HEK293 (cell line): Measurements from ENCODE around the gene NANOS3.
A peak's percentile ranks its signal among the peaks of the same experiment; 100 is the strongest.

Experiments used
- CTCF ChIA-PET: fragments of 350-600 bp; formaldehyde crosslinking; extraction: SDS; loops from one replicate; lab custom pipeline; 2021; ENCODE audit warnings: antibody characterized with exemption; lab: Yijun Ruan, JAX
- POLR2A ChIA-PET: fragments of 300-600 bp; formaldehyde crosslinking; extraction: SDS; loops from one replicate; lab custom pipeline; 2020; ENCODE audit warnings: antibody characterized with exemption, inconsistent platforms; lab: Yijun Ruan, JAX
- H3K27ac ChIP-seq: fragments of 200-500 bp; sonication (Bioruptor generic); 2 replicates; pipeline ENCODE4 v1.5.1; 2014; ENCODE audit warnings: low read depth, low read length, control low read depth, inconsistent platforms; ENCODE audit errors: extremely low read depth
- H3K36me3 ChIP-seq, 2 experiments: fragments of 200-500 bp in 1 of 2; sonication (Bioruptor generic) in 1 of 2; 1 replicate in 1 of 2; 2 replicates in 1 of 2; pipeline ENCODE4 v1.5.1; 2014 to 2017; ENCODE audit warnings: inconsistent platforms in 2 of 2, low read length in 2 of 2; ENCODE audit not compliant: control insufficient read depth in 2 of 2, insufficient read depth in 1 of 2
- H3K4me1 ChIP-seq: fragments of 200-500 bp; sonication (Bioruptor generic); 2 replicates; pipeline ENCODE4 v1.5.1; 2014; ENCODE audit warnings: mild to moderate bottlenecking, low read length, inconsistent platforms; ENCODE audit not compliant: control insufficient read depth, insufficient read depth
- H3K4me3 ChIP-seq: 2 replicates; pipeline ENCODE4 v1.5.1; 2011; ENCODE audit warnings: low read depth, mild to moderate bottlenecking, control low read depth, low read length, moderate library complexity
- H3K9me3 ChIP-seq: fragments of 200-500 bp; sonication (Bioruptor generic); 2 replicates; pipeline ENCODE4 v1.5.1; 2014; ENCODE audit warnings: low read depth, low read length, inconsistent platforms; ENCODE audit not compliant: control insufficient read depth, insufficient read depth
- BCL6B ChIP-seq: fragments of 450-650 bp; formaldehyde crosslinking; IDR thresholded peaks from 2 replicates; pipeline ENCODE4 v1.5.1; 2017; ENCODE audit warnings: missing biosample characterization, missing genetic modification characterization
- EGR2 ChIP-seq: fragments of 450-650 bp; formaldehyde crosslinking; IDR thresholded peaks from 2 replicates; pipeline ENCODE4 v1.5.1; 2016; ENCODE audit warnings: low read depth, missing biosample characterization, missing genetic modification characterization
- GLI2 ChIP-seq: fragments of 450-650 bp; formaldehyde crosslinking; IDR thresholded peaks from 2 replicates; pipeline ENCODE4; 2017; ENCODE audit warnings: missing biosample characterization, missing genetic modification characterization, low read depth, borderline replicate concordance
- MEIS1 ChIP-seq: sonication (generic); formaldehyde crosslinking; IDR thresholded peaks from 2 replicates; pipeline ENCODE4 v1.8.1; 2022; ENCODE audit warnings: missing genetic modification reagents, mild to moderate bottlenecking, borderline replicate concordance
- SP2 ChIP-seq: fragments of 450-650 bp; formaldehyde crosslinking; IDR thresholded peaks from 2 replicates; pipeline ENCODE4 v1.5.1; 2016; ENCODE audit warnings: missing biosample characterization, missing genetic modification characterization
- TCF7L2 ChIP-seq: IDR thresholded peaks from 2 replicates; pipeline ENCODE4 v1.6.1; 2011; ENCODE audit warnings: low read depth, mild to moderate bottlenecking, inconsistent platforms, low read length, moderate library complexity, borderline replicate concordance
- ZFP37 ChIP-seq: fragments of 450-650 bp; formaldehyde crosslinking; IDR thresholded peaks from 2 replicates; pipeline ENCODE4 v1.5.1; 2016; ENCODE audit warnings: missing biosample characterization, missing genetic modification characterization
- ZFP41 ChIP-seq: fragments of 450-650 bp; formaldehyde crosslinking; IDR thresholded peaks from 2 replicates; pipeline ENCODE4 v1.5.1; 2016; ENCODE audit warnings: missing biosample characterization, missing genetic modification characterization, borderline replicate concordance
- ZFP69B ChIP-seq: fragments of 450-650 bp; formaldehyde crosslinking; IDR thresholded peaks from 2 replicates; pipeline ENCODE4 v1.5.1; 2016; ENCODE audit warnings: missing biosample characterization, missing genetic modification characterization
- ZNF10 ChIP-seq: fragments of 450-650 bp; formaldehyde crosslinking; IDR thresholded peaks from 2 replicates; pipeline ENCODE4 v1.5.1; 2017; ENCODE audit warnings: missing biosample characterization, missing genetic modification characterization
- ZNF112 ChIP-seq: fragments of 450-650 bp; formaldehyde crosslinking; IDR thresholded peaks from 2 replicates; pipeline ENCODE4 v1.5.0; 2017; ENCODE audit warnings: missing biosample characterization, missing genetic modification characterization
- ZNF211 ChIP-seq: fragments of 450-650 bp; formaldehyde crosslinking; IDR thresholded peaks from 2 replicates; pipeline ENCODE4 v1.5.1; 2016; ENCODE audit warnings: low read depth, missing biosample characterization, missing genetic modification characterization
- ZNF311 ChIP-seq: fragments of 450-650 bp; formaldehyde crosslinking; IDR thresholded peaks from 2 replicates; pipeline ENCODE4 v1.5.1; 2017; ENCODE audit warnings: missing biosample characterization, missing genetic modification characterization, borderline replicate concordance
- ZNF341 ChIP-seq: fragments of 450-650 bp; formaldehyde crosslinking; IDR thresholded peaks from 2 replicates; pipeline ENCODE4; 2016; ENCODE audit warnings: low read depth, missing biosample characterization, missing genetic modification characterization
- ZNF433 ChIP-seq: fragments of 450-650 bp; formaldehyde crosslinking; IDR thresholded peaks from 2 replicates; pipeline ENCODE4 v1.5.1; 2016; ENCODE audit warnings: missing biosample characterization, missing genetic modification characterization, low read depth
- ZNF529 ChIP-seq: fragments of 450-650 bp; formaldehyde crosslinking; IDR thresholded peaks from 2 replicates; pipeline ENCODE4 v1.5.1; 2017; ENCODE audit warnings: missing genetic modification characterization, missing biosample characterization; ENCODE audit not compliant: insufficient replicate concordance
- ZNF555 ChIP-seq: fragments of 450-650 bp; formaldehyde crosslinking; conservative IDR thresholded peaks from 2 replicates; pipeline ENCODE4 v1.5.1; 2017; ENCODE audit warnings: missing biosample characterization, mild to moderate bottlenecking, missing genetic modification characterization, inconsistent platforms
- ZNF704 ChIP-seq: fragments of 450-650 bp; formaldehyde crosslinking; IDR thresholded peaks from 2 replicates; pipeline ENCODE4 v1.5.1; 2016; ENCODE audit warnings: missing biosample characterization, missing genetic modification characterization
- ZNF768 ChIP-seq: fragments of 450-650 bp; formaldehyde crosslinking; IDR thresholded peaks from 2 replicates; pipeline ENCODE4 v1.5.1; 2018; ENCODE audit warnings: missing biosample characterization, mild to moderate bottlenecking, missing genetic modification characterization
- ZNF785 ChIP-seq: fragments of 450-650 bp; formaldehyde crosslinking; IDR thresholded peaks from 2 replicates; pipeline ENCODE4 v1.5.1; 2016; ENCODE audit warnings: missing biosample characterization, missing genetic modification characterization
- ZXDB ChIP-seq: fragments of 450-650 bp; formaldehyde crosslinking; IDR thresholded peaks from 2 replicates; pipeline ENCODE4 v1.5.1; 2016; ENCODE audit warnings: missing biosample characterization, missing genetic modification characterization
- TF ChIP-seq, protein P1 (sequence below): fragments of 450-650 bp; formaldehyde crosslinking; IDR thresholded peaks from 2 replicates; pipeline ENCODE4 v1.5.1; 2016; ENCODE audit warnings: missing biosample characterization, missing genetic modification characterization, low read depth

NANOS3 gene

DNA sequence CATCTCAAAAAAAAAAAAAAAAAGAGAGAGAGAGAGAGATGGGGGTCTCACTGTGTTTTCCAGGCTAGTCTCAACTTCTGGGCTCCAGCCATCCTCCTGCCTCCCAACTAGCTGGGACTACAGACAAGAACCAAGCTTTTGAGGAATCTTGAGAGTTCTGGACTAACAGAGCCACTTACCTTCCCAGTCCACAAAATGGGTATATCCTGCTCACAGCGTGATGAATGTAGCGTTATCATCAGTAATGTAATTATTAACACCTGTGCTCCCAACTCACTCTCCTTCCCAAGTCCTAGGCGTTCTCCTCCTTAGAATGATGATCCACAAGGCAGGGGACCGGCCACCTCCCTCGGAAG lies 4.6 kb upstream of the NANOS3 start:
- Histone ChIP-seq H3K4me3 (no peak overlapping the region), H3K27ac (no peak overlapping the region)
- POLR2A ChIA-PET = no interaction called here

GRCh38 chr19:13872695-13873389 lies 4.1 kb upstream of the NANOS3 start:
- 0 out of 2 replicates have a peak, but pooled peaks have one; percentile 17 for TF ChIP-seq SP2
- no peak for TF ChIP-seq TCF7L2
- no peak for TF ChIP-seq ZNF785 (tag by site-specific recombination)
- POLR2A ChIA-PET = interaction anchor here (0.6 kb wide), 1 partner anchor 616 kb away, joined by 3 read pairs; no protein-coding TSS in a partner anchor

More for the DNA sequence above, 4.6 kb upstream of the NANOS3 start:
- Histone ChIP-seq H3K4me1 (no peaks in the 10 kb centered on the region), H3K36me3 (no peaks in the 10 kb centered on the region; a peak in 1 of 3 replicates), H3K9me3 (no peaks in the 10 kb centered on the region)
- TF ChIP-seq ZNF555 (no peak), ZNF704 (tag by site-specific recombination) (no peak), ZXDB (tag by site-specific recombination) (no peak), ZFP37 (tag by site-specific recombination) (no peak), ZFP41 (no peak)
- CTCF ChIA-PET = interaction anchor here (0.6 to 1.5 kb wide), 4 partner anchors 9 to 203 kb away, joined by 3 to 5 read pairs (median 4); no protein-coding TSS in a partner anchor

GRCh38 chr19:13873834-13874515 lies 3.0 kb upstream of the NANOS3 start:
- CTCF ChIA-PET = interaction anchor here (1.8 kb wide), 1 partner anchor 11 kb away, joined by 5 read pairs; no protein-coding TSS in a partner anchor
- POLR2A ChIA-PET = interaction anchor here (0.6 kb wide), 1 partner anchor 615 kb away, joined by 3 read pairs; no protein-coding TSS in a partner anchor
- H3K27ac ChIP-seq = no peak overlapping the region

More at GRCh38 chr19:13872695-13873389, 4.1 kb upstream of the NANOS3 start:
- Histone ChIP-seq H3K4me1 (no peaks in the 10 kb centered on the region), H3K4me3 (no peak overlapping the region), H3K27ac (no peak overlapping the region), H3K9me3 (no peaks in the 10 kb centered on the region), H3K36me3 (no peaks in the 10 kb centered on the region; a peak in 1 of 3 replicates)
- CTCF ChIA-PET = interaction anchor here (0.6 to 1.8 kb wide), 5 partner anchors 10 to 276 kb away, joined by 3 to 5 read pairs (median 4); no protein-coding TSS in a partner anchor

GRCh38 chr19:13875824-13876223 lies 1.1 kb upstream of the NANOS3 start:
- H3K27ac ChIP-seq = no peak overlapping the region
- no peaks in the 10 kb centered on the region for H3K36me3 ChIP-seq
- 0 out of 2 replicates have a peak, but pooled peaks cover 2% of the 10 kb centered on the region for H3K4me1 ChIP-seq
- POLR2A ChIA-PET = interaction anchor here (1.8 kb wide), 1 partner anchor 261 kb away, joined by 4 read pairs; the partner anchor contains the start of gene ASF1B
- CTCF ChIA-PET = no interaction called here
- no peaks in the 10 kb centered on the region for H3K9me3 ChIP-seq
- no peak overlapping the region for H3K4me3 ChIP-seq
- TF ChIP-seq ZNF211 (tag by site-specific recombination) (no peak), ZNF10 (tag by site-specific recombination) (no peak), ZNF112 (tag by site-specific recombination) (no peak), ZNF341 (no peak), ZNF433 (no peak), ZFP69B (tag by site-specific recombination) (no peak), EGR2 (tag by site-specific recombination) (no peak), GLI2 (tag by site-specific recombination) (no peak), ZNF768 (no peak)
- TF ChIP-seq, protein P1, sequence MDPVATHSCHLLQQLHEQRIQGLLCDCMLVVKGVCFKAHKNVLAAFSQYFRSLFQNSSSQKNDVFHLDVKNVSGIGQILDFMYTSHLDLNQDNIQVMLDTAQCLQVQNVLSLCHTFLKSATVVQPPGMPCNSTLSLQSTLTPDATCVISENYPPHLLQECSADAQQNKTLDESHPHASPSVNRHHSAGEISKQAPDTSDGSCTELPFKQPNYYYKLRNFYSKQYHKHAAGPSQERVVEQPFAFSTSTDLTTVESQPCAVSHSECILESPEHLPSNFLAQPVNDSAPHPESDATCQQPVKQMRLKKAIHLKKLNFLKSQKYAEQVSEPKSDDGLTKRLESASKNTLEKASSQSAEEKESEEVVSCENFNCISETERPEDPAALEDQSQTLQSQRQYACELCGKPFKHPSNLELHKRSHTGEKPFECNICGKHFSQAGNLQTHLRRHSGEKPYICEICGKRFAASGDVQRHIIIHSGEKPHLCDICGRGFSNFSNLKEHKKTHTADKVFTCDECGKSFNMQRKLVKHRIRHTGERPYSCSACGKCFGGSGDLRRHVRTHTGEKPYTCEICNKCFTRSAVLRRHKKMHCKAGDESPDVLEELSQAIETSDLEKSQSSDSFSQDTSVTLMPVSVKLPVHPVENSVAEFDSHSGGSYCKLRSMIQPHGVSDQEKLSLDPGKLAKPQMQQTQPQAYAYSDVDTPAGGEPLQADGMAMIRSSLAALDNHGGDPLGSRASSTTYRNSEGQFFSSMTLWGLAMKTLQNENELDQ (tag by site-specific recombination) = no peak

More at GRCh38 chr19:13873834-13874515, 3.0 kb upstream of the NANOS3 start:
- Histone ChIP-seq H3K9me3 (no peaks in the 10 kb centered on the region), H3K4me1 (no peaks in the 10 kb centered on the region), H3K36me3 (no peaks in the 10 kb centered on the region; a peak in 1 of 3 replicates), H3K4me3 (no peak overlapping the region)
- TF ChIP-seq BCL6B (tag by site-specific recombination) = no peak
- no peak for TF ChIP-seq ZNF311 (tag by site-specific recombination)
- TF ChIP-seq ZNF211 (tag by site-specific recombination) = no peak
- no peak for TF ChIP-seq MEIS1
- no peak for TF ChIP-seq ZNF529 (tag by site-specific recombination)
- TF ChIP-seq ZFP41 = no peak
